A673 (cell line): Measurements from ENCODE around the gene ANKRD13B.

ENCODE experiments used
- CTCF ChIP-seq: fragments of 300-800, 200-600 bp; sonication (generic); conservative IDR thresholded peaks from 2 replicates; pipeline ENCODE4 v1.5.1; 2017; ENCODE audit warnings: low read depth, mild to moderate bottlenecking, antibody characterized with exemption, low read length, moderate library complexity, mixed read lengths
- EZH2 ChIP-seq: fragments of 200-600 bp; sonication (generic); IDR thresholded peaks from 2 replicates; pipeline ENCODE4 v1.6.1; 2017; ENCODE audit warnings: borderline replicate concordance, low read depth, mild to moderate bottlenecking, mixed read lengths, antibody characterized with exemption, low read length; ENCODE audit not compliant: poor library complexity, severe bottlenecking

- TF ChIP-seq CTCF (no peak), EZH2 (no peak)
Measured at GRCh38 chr17:29559640-29560039, 33.3 kb upstream of the ANKRD13B start.
